Measurements from ENCODE around the gene PAWR. TPM values are rescaled to one million over a fixed set of nuclear protein-coding genes. Genes with fewer than 3 reads are reported as not detected.

Gene PAWR
- total RNA-seq (2014; rRNA removed; shearing (Covaris generic); ENCODE audit: low replicate concordance): 83.2 and 184 TPM in 2 replicates

- Histone ChIP-seq H4K20me1 (ENCODE audit: insufficient read depth, low read depth, low read length) (peaks cover 16% of the 10 kb centered on the region; the same call in 1 of the 2 replicates), H3K9ac (ENCODE audit: low read length) (peak within 1 kb of the TSS; percentile 86), H3K79me2 (ENCODE audit: low read length) (peaks cover 44% of the 10 kb centered on the region), H3K36me3 (ENCODE audit: insufficient read depth, low read length) (0 out of 2 replicates have a peak, but pooled peaks cover 5% of the 10 kb centered on the region), H3K27ac (ENCODE audit: low read length) (peak within 1 kb of the TSS; percentile 68), H3K4me2 (ENCODE audit: low read depth, low read length, poor library complexity, severe bottlenecking) (peak within 1 kb of the TSS; percentile 94), H2AFZ (ENCODE audit: low read length) (peak within 1 kb of the TSS; percentile 94), H3K27me3 (ENCODE audit: low read length) (no peaks in the 10 kb centered on the region), H3K4me3 (ENCODE audit: low read length) (peak within 1 kb of the TSS; percentile 85), H3K9me3 (ENCODE audit: low read length) (no peaks in the 10 kb centered on the region), H3K9me2 (replicated peaks; ENCODE audit: insufficient read depth, low read length) (no peaks in the 10 kb centered on the region), H3K4me1 (ENCODE audit: low read length) (peaks cover 29% of the 10 kb centered on the region)
- DNase-seq: peak; percentile 93
These were observed at the start of gene PAWR for GRCh38 chr12:79690638-79691510. Gene PAWR (minus strand): TSS chr12:79690964. CDS start chr12:79690244, 720 bp downstream.

GRCh38 chr12:79737875-79738718, 47.3 kb upstream of the PAWR start:
- H3K36me3 ChIP-seq (ENCODE audit: insufficient read depth, low read length): no peaks in the 10 kb centered on the region
- peak; percentile 84 for DNase-seq
- H2AFZ ChIP-seq (ENCODE audit: low read length): no peak overlapping the region
- no peaks in the 10 kb centered on the region; the same call in 1 of the 2 replicates for H3K27me3 ChIP-seq (ENCODE audit: low read length)
- no peaks in the 10 kb centered on the region for H3K9me2 ChIP-seq (replicated peaks; ENCODE audit: insufficient read depth, low read length)
- H3K4me2 ChIP-seq (ENCODE audit: low read depth, low read length, poor library complexity, severe bottlenecking): no peak overlapping the region
- no peaks in the 10 kb centered on the region for H3K79me2 ChIP-seq (ENCODE audit: low read length)
- no peaks in the 10 kb centered on the region for H3K4me1 ChIP-seq (ENCODE audit: low read length)
- no peaks in the 10 kb centered on the region for H3K9me3 ChIP-seq (ENCODE audit: low read length)
- no peak overlapping the region for H3K27ac ChIP-seq (ENCODE audit: low read length)
- H4K20me1 ChIP-seq (ENCODE audit: insufficient read depth, low read depth, low read length): no peaks in the 10 kb centered on the region
- no peak overlapping the region for H3K9ac ChIP-seq (ENCODE audit: low read length)
- H3K4me3 ChIP-seq (ENCODE audit: low read length): no peak overlapping the region

GRCh38 chr12:79732638-79733037, 41.9 kb upstream of the PAWR start:
- no peak overlapping the region for H3K27ac ChIP-seq (ENCODE audit: low read length)
- no peaks in the 10 kb centered on the region for H4K20me1 ChIP-seq (ENCODE audit: insufficient read depth, low read depth, low read length)
- no peaks in the 10 kb centered on the region for H3K9me3 ChIP-seq (ENCODE audit: low read length)
- no peaks in the 10 kb centered on the region for H3K4me1 ChIP-seq (ENCODE audit: low read length)
- H3K36me3 ChIP-seq (ENCODE audit: insufficient read depth, low read length): no peaks in the 10 kb centered on the region
- no peaks in the 10 kb centered on the region for H3K79me2 ChIP-seq (ENCODE audit: low read length)
- H3K9me2 ChIP-seq (replicated peaks; ENCODE audit: insufficient read depth, low read length): no peaks in the 10 kb centered on the region
- no peak overlapping the region for H3K4me3 ChIP-seq (ENCODE audit: low read length)
- H2AFZ ChIP-seq (ENCODE audit: low read length): no peak overlapping the region
- no peak overlapping the region for H3K9ac ChIP-seq (ENCODE audit: low read length)
- no peak overlapping the region for H3K4me2 ChIP-seq (ENCODE audit: low read depth, low read length, poor library complexity, severe bottlenecking)
- no peaks in the 10 kb centered on the region for H3K27me3 ChIP-seq (ENCODE audit: low read length)
- DNase-seq: no peak

GRCh38 chr12:79725987-79726386, 35.2 kb upstream of the PAWR start:
- Histone ChIP-seq H3K9me3 (ENCODE audit: low read length) (no peaks in the 10 kb centered on the region), H3K4me1 (ENCODE audit: low read length) (no peaks in the 10 kb centered on the region), H3K79me2 (ENCODE audit: low read length) (no peaks in the 10 kb centered on the region), H4K20me1 (ENCODE audit: insufficient read depth, low read depth, low read length) (no peaks in the 10 kb centered on the region), H3K36me3 (ENCODE audit: insufficient read depth, low read length) (no peaks in the 10 kb centered on the region), H3K9me2 (replicated peaks; ENCODE audit: insufficient read depth, low read length) (no peaks in the 10 kb centered on the region), H3K27ac (ENCODE audit: low read length) (no peak overlapping the region), H3K9ac (ENCODE audit: low read length) (no peak overlapping the region), H2AFZ (ENCODE audit: low read length) (no peak overlapping the region), H3K27me3 (ENCODE audit: low read length) (no peaks in the 10 kb centered on the region), H3K4me2 (ENCODE audit: low read depth, low read length, poor library complexity, severe bottlenecking) (no peak overlapping the region), H3K4me3 (ENCODE audit: low read length) (no peak overlapping the region)
- no peak for DNase-seq

GRCh38 chr12:79717006-79717405, 26.2 kb upstream of the PAWR start:
- H2AFZ ChIP-seq (ENCODE audit: low read length): no peak overlapping the region
- no peak overlapping the region for H3K9ac ChIP-seq (ENCODE audit: low read length)
- no peaks in the 10 kb centered on the region for H3K4me1 ChIP-seq (ENCODE audit: low read length)
- no peak for DNase-seq
- no peaks in the 10 kb centered on the region for H3K9me2 ChIP-seq (replicated peaks; ENCODE audit: insufficient read depth, low read length)
- H3K27me3 ChIP-seq (ENCODE audit: low read length): no peaks in the 10 kb centered on the region
- no peak overlapping the region for H3K27ac ChIP-seq (ENCODE audit: low read length)
- H3K79me2 ChIP-seq (ENCODE audit: low read length): no peaks in the 10 kb centered on the region
- H3K4me2 ChIP-seq (ENCODE audit: low read depth, low read length, poor library complexity, severe bottlenecking): no peak overlapping the region
- H3K36me3 ChIP-seq (ENCODE audit: insufficient read depth, low read length): no peaks in the 10 kb centered on the region
- H4K20me1 ChIP-seq (ENCODE audit: insufficient read depth, low read depth, low read length): no peaks in the 10 kb centered on the region
- no peaks in the 10 kb centered on the region for H3K9me3 ChIP-seq (ENCODE audit: low read length)
- no peak overlapping the region for H3K4me3 ChIP-seq (ENCODE audit: low read length)

GRCh38 chr12:79715308-79715707, 24.5 kb upstream of the PAWR start:
- no peaks in the 10 kb centered on the region for H3K36me3 ChIP-seq (ENCODE audit: insufficient read depth, low read length)
- H4K20me1 ChIP-seq (ENCODE audit: insufficient read depth, low read depth, low read length): no peaks in the 10 kb centered on the region
- no peak for DNase-seq
- H3K9me3 ChIP-seq (ENCODE audit: low read length): no peaks in the 10 kb centered on the region
- H3K4me2 ChIP-seq (ENCODE audit: low read depth, low read length, poor library complexity, severe bottlenecking): no peak overlapping the region
- H3K9me2 ChIP-seq (replicated peaks; ENCODE audit: insufficient read depth, low read length): no peaks in the 10 kb centered on the region
- H3K27ac ChIP-seq (ENCODE audit: low read length): no peak overlapping the region
- no peaks in the 10 kb centered on the region for H3K4me1 ChIP-seq (ENCODE audit: low read length)
- no peaks in the 10 kb centered on the region for H3K79me2 ChIP-seq (ENCODE audit: low read length)
- H3K27me3 ChIP-seq (ENCODE audit: low read length): no peaks in the 10 kb centered on the region
- no peak overlapping the region for H3K4me3 ChIP-seq (ENCODE audit: low read length)
- no peak overlapping the region for H3K9ac ChIP-seq (ENCODE audit: low read length)
- no peak overlapping the region for H2AFZ ChIP-seq (ENCODE audit: low read length)

- H4K20me1 ChIP-seq (ENCODE audit: insufficient read depth, low read depth, low read length): no peaks in the 10 kb centered on the region
- H3K27me3 ChIP-seq (ENCODE audit: low read length): no peaks in the 10 kb centered on the region
- no peaks in the 10 kb centered on the region for H3K9me2 ChIP-seq (replicated peaks; ENCODE audit: insufficient read depth, low read length)
- no peak overlapping the region for H3K4me3 ChIP-seq (ENCODE audit: low read length)
- H3K4me1 ChIP-seq (ENCODE audit: low read length): no peaks in the 10 kb centered on the region
- no peaks in the 10 kb centered on the region for H3K9me3 ChIP-seq (ENCODE audit: low read length)
- no peak overlapping the region for H3K27ac ChIP-seq (ENCODE audit: low read length)
- no peak for DNase-seq
- no peak overlapping the region for H3K9ac ChIP-seq (ENCODE audit: low read length)
- no peak overlapping the region for H2AFZ ChIP-seq (ENCODE audit: low read length)
- no peaks in the 10 kb centered on the region for H3K79me2 ChIP-seq (ENCODE audit: low read length)
- no peaks in the 10 kb centered on the region for H3K36me3 ChIP-seq (ENCODE audit: insufficient read depth, low read length)
- no peak overlapping the region for H3K4me2 ChIP-seq (ENCODE audit: low read depth, low read length, poor library complexity, severe bottlenecking)
These were observed 20.1 kb upstream of the PAWR start for GRCh38 chr12:79710707-79711483.

Measured in Karpas-422 (cell line).